ENCODE measurements around the gene RNF151. TPM values are rescaled to one million over a fixed set of nuclear protein-coding genes. Genes with fewer than 3 reads are reported as not detected.
A peak's percentile ranks its signal among the peaks of the same experiment; 100 is the strongest.

Gene RNF151
- total and polyA plus RNA-seq, 2 of the 13 experiments (the other 11 are each of a cell fraction or from before 2014, with no cell fraction given): not detected

GRCh38 chr16:1964506-1965395 lies 1.9 kb upstream of the RNF151 start, which contains the start of gene RPS2 (continued):
- peak; percentile 36; the same call in 1 of the 2 replicates for TF ChIP-seq AHDC1 (CRISPR knock-in tag; IDR thresholded peaks at IDR 0.05; ENCODE audit: borderline replicate concordance)
- TF ChIP-seq THRA (CRISPR knock-in tag; IDR thresholded peaks at IDR 0.05; ENCODE audit: borderline replicate concordance): no peak
- no peak for TF ChIP-seq ZSCAN9 (CRISPR knock-in tag; IDR thresholded peaks at IDR 0.05; ENCODE audit: borderline replicate concordance)
- peak; percentile 69; the same call in 1 of the 2 replicates for TF ChIP-seq ZSCAN25 (CRISPR knock-in tag; IDR thresholded peaks at IDR 0.05)
- TF ChIP-seq ZNF530 (CRISPR knock-in tag; IDR thresholded peaks at IDR 0.05; ENCODE audit: low read depth): 0 out of 2 replicates have a peak, but pooled peaks have one; percentile 19
- TF ChIP-seq PHF21A (CRISPR knock-in tag; IDR thresholded peaks at IDR 0.05): peak; percentile 70
- TF ChIP-seq KDM4B (CRISPR knock-in tag; IDR thresholded peaks at IDR 0.05): peak; percentile 14; the same call in 1 of the 2 replicates
- no peak for TF ChIP-seq PHF5A (CRISPR knock-in tag; IDR thresholded peaks at IDR 0.05; ENCODE audit: low read depth, unreplicated experiment)
- TF ChIP-seq ZNF512B (CRISPR knock-in tag; IDR thresholded peaks at IDR 0.05; ENCODE audit: borderline replicate concordance): no peak
- no peak for TF ChIP-seq ZNF207 (IDR thresholded peaks at IDR 0.05; ENCODE audit: borderline replicate concordance)
- peak; percentile 95 for TF ChIP-seq POLR2AphosphoS2 (IDR thresholded peaks at IDR 0.05; ENCODE audit: low read depth, low read length)
- peak; percentile 52 for TF ChIP-seq ZNF768 (CRISPR knock-in tag; IDR thresholded peaks at IDR 0.05)
- peak; percentile 68 for TF ChIP-seq ZNF883 (CRISPR knock-in tag; IDR thresholded peaks at IDR 0.05; ENCODE audit: not compliant biosample characterization)
- no peak for TF ChIP-seq ZFAT (CRISPR knock-in tag; conservative IDR thresholded peaks at IDR 0.05)
- TF ChIP-seq MAF1 (CRISPR knock-in tag; IDR thresholded peaks at IDR 0.05; ENCODE audit: borderline replicate concordance): 0 out of 2 replicates have a peak, but pooled peaks have one; percentile 81
- peak; percentile 88 for TF ChIP-seq PHF20 (CRISPR knock-in tag; IDR thresholded peaks at IDR 0.05)
- no peak for TF ChIP-seq CSRNP2 (CRISPR knock-in tag; conservative IDR thresholded peaks at IDR 0.05; ENCODE audit: low read depth)

Measured in HepG2 (cell line).